BJ (cell line): ENCODE data around the gene BEAN1. TPM values are rescaled to one million over a fixed set of nuclear protein-coding genes. Genes with fewer than 3 reads are reported as not detected.

Experiments
- CTCF ChIA-PET: fragments of 350-600 bp; formaldehyde crosslinking; extraction: SDS; loops from one replicate; lab custom pipeline; 2021; ENCODE audit warnings: antibody characterized with exemption, inconsistent platforms; lab: Yijun Ruan, JAX
- POLR2A ChIA-PET: fragments of 300-600 bp; sonication (Branson Sonifier 250); formaldehyde crosslinking; extraction: SDS; loops from one replicate; lab custom pipeline; 2021; ENCODE audit warnings: antibody characterized with exemption; lab: Charles Lee
- DNase-seq: peaks from one replicate; pipeline ENCODE4 v3.0.0-alpha.2; 2011; ENCODE audit warnings: low read depth
- H3K27me3 ChIP-seq: 2 replicates; pipeline ENCODE4 v1.6.0; 2011; ENCODE audit warnings: low read length; ENCODE audit not compliant: control insufficient read depth, insufficient read depth
- H3K36me3 ChIP-seq: 2 replicates; pipeline ENCODE4 v1.5.1; 2011; ENCODE audit warnings: low read length; ENCODE audit not compliant: control insufficient read depth, insufficient read depth
- H3K4me3 ChIP-seq: 2 replicates; pipeline ENCODE4 v1.5.1; 2011; ENCODE audit warnings: low read depth, mild to moderate bottlenecking, control low read depth, low read length
- CTCF ChIP-seq: IDR thresholded peaks from 2 replicates; pipeline ENCODE4 v1.5.1; 2011; ENCODE audit warnings: low read depth, mild to moderate bottlenecking, control low read depth, inconsistent platforms, low read length, moderate library complexity; ENCODE audit not compliant: insufficient read depth
- polyA plus RNA-seq: library from polyadenylated mRNA; depleted of rRNA; stranded (reverse); fragments of >200 nt; gene quantifications from 2 replicates; pipeline ENCODE4 v1.2.3, GENCODE V29; 2011

The BEAN1 gene
- polyA plus RNA-seq, 1 experiment, result not detected

GRCh38 chr16:66439051-66439730, 12.1 kb downstream of the BEAN1 start:
- CTCF ChIA-PET, result interaction anchor here (1.4 kb wide), 1 partner anchor 32 kb away, joined by 3 read pairs; no protein-coding TSS in a partner anchor
- H3K4me3 ChIP-seq, result no peak overlapping the region

GRCh38 chr16:66440271-66440802, 13.2 kb downstream of the BEAN1 start:
- Histone ChIP-seq H3K27me3 (peaks cover 17% of the 10 kb centered on the region), H3K36me3 (no peaks in the 10 kb centered on the region)

More at GRCh38 chr16:66439051-66439730, 12.1 kb downstream of the BEAN1 start:
- POLR2A ChIA-PET, result no interaction called here
- no peak for DNase-seq
- Histone ChIP-seq H3K36me3 (no peaks in the 10 kb centered on the region), H3K27me3 (peaks cover 14% of the 10 kb centered on the region)
- no peak for TF ChIP-seq CTCF

GRCh38 chr16:66440970-66441369, 13.9 kb downstream of the BEAN1 start:
- Histone ChIP-seq H3K36me3 (no peaks in the 10 kb centered on the region), H3K4me3 (no peak overlapping the region), H3K27me3 (peaks cover 21% of the 10 kb centered on the region)
- ChIA-PET POLR2A (no interaction called here), CTCF (interaction anchor here (1.1 kb wide), 1 partner anchor 34 kb away, joined by 3 read pairs; no protein-coding TSS in a partner anchor)
- TF ChIP-seq CTCF, result no peak
- no peak for DNase-seq

More at GRCh38 chr16:66440271-66440802, 13.2 kb downstream of the BEAN1 start:
- TF ChIP-seq CTCF, result no peak
- no peak for DNase-seq
- H3K4me3 ChIP-seq, result no peak overlapping the region
- ChIA-PET CTCF (interaction anchor here (1.4 kb wide), 1 partner anchor 34 kb away, joined by 3 read pairs; no protein-coding TSS in a partner anchor), POLR2A (no interaction called here)

GRCh38 chr16:66441586-66442375, 14.7 kb downstream of the BEAN1 start:
- DNase-seq, result no peak
- H3K27me3 ChIP-seq, result peaks cover 21% of the 10 kb centered on the region
- CTCF ChIA-PET, result interaction anchor here (1.0 to 1.1 kb wide), 2 partner anchors 34 to 35 kb away, joined by 3 read pairs; no protein-coding TSS in a partner anchor
- TF ChIP-seq CTCF, result no peak
- H3K36me3 ChIP-seq, result no peaks in the 10 kb centered on the region
- no peak overlapping the region for H3K4me3 ChIP-seq
- POLR2A ChIA-PET, result interaction anchor here (0.6 kb wide), 1 partner anchor 33 kb away, joined by 3 read pairs; no protein-coding TSS in a partner anchor
